Neutrophil (primary cell): ENCODE data around the gene TRPM2.

Source experiments
- H3K27ac ChIP-seq: fragments of 200-600 bp; sonication (generic); 2 replicates; pipeline ENCODE4 v1.5.1; 2016; ENCODE audit warnings: mild to moderate bottlenecking, moderate library complexity
- H3K27me3 ChIP-seq: fragments of 200-600 bp; sonication (generic); 2 replicates; pipeline ENCODE4 v1.6.0; 2016; ENCODE audit warnings: mild to moderate bottlenecking
- H3K36me3 ChIP-seq: fragments of 200-600 bp; sonication (generic); 2 replicates; pipeline ENCODE4 v1.5.1; 2017
- H3K4me1 ChIP-seq, 2 experiments: fragments of 200-600 bp in 1 of 2; sonication (generic) in 1 of 2; 1 replicate in 1 of 2; 2 replicates in 1 of 2; pipeline versions ENCODE4 v1.5.1 to v1.6.1; 2013 to 2016; ENCODE audit warnings: low read depth in 1 of 2, low read length in 1 of 2, mild to moderate bottlenecking in 1 of 2, moderate library complexity in 1 of 2; ENCODE audit not compliant: control insufficient read depth in 1 of 2, insufficient read depth in 1 of 2
- H3K4me3 ChIP-seq, 2 experiments: fragments of 200-600 bp in 1 of 2; sonication (generic) in 1 of 2; 1 replicate in 1 of 2; 2 replicates in 1 of 2; pipeline ENCODE4 v1.5.1; 2013 to 2016; ENCODE audit warnings: low read depth in 1 of 2, low read length in 1 of 2, mild to moderate bottlenecking in 1 of 2, moderate library complexity in 1 of 2
- H3K9me3 ChIP-seq: fragments of 200-600 bp; sonication (generic); 2 replicates; pipeline ENCODE4 v1.5.1; 2016
- CTCF ChIP-seq: fragments of 200-600 bp; sonication (generic); IDR thresholded peaks from 2 replicates; pipeline ENCODE4 v1.5.1; 2016; ENCODE audit warnings: antibody characterized with exemption

The TRPM2 gene

GRCh38 chr21:44423941-44424607 lies 70.7 kb downstream of the TRPM2 start:
- Histone ChIP-seq H3K27ac (no peak overlapping the region), H3K9me3 (no peaks in the 10 kb centered on the region), H3K36me3 (peaks cover 81% of the 10 kb centered on the region), H3K4me1 (peaks cover 0 to 4% of the 10 kb centered on the region in 2 experiments), H3K27me3 (no peaks in the 10 kb centered on the region), H3K4me3 (no peak overlapping the region)
- TF ChIP-seq CTCF = no peak

GRCh38 chr21:44424608-44425306 lies 71.3 kb downstream of the TRPM2 start:
- no peaks in the 10 kb centered on the region for H3K9me3 ChIP-seq
- H3K27ac ChIP-seq = peak overlapping the region; percentile 42
- peaks cover 0 to 4% of the 10 kb centered on the region in 2 experiments for H3K4me1 ChIP-seq
- H3K36me3 ChIP-seq = peaks cover 78% of the 10 kb centered on the region
- no peak overlapping the region for H3K4me3 ChIP-seq
- TF ChIP-seq CTCF = no peak
- H3K27me3 ChIP-seq = no peaks in the 10 kb centered on the region

DNA sequence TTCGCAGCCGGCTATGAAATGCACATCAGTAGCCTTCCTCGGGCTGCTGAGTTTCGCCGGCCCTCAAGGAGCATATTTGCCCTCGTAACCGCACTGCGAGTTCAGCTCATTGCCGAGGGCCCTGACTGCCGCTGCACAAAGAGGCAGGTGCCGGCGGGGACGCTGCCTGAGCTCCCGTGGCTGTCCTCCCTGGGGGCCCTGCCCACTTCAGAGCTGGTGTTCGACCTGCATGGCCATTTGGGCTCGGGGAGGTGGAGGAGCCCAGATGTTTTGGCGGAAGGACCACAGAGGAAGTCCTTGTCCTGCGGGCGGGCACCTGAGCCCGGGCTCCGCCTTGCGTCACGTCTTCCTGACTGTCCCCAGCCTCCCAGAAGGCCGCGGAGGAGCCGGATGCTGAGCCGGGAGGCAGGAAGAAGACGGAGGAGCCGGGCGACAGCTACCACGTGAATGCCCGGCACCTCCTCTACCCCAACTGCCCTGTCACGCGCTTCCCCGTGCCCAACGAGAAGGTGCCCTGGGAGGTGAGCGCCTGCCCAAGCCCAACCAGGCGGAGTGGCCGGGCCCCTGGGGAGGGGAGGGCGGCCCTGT lies 72.0 kb downstream of the TRPM2 start:
- no peaks in the 10 kb centered on the region for H3K9me3 ChIP-seq
- H3K4me1 ChIP-seq = peaks cover 0 to 4% of the 10 kb centered on the region in 2 experiments
- peaks cover 72% of the 10 kb centered on the region for H3K36me3 ChIP-seq
- no peak overlapping the region for H3K4me3 ChIP-seq
- no peaks in the 10 kb centered on the region for H3K27me3 ChIP-seq
- H3K27ac ChIP-seq = peak overlapping the region; percentile 42
- TF ChIP-seq CTCF = no peak

DNA sequence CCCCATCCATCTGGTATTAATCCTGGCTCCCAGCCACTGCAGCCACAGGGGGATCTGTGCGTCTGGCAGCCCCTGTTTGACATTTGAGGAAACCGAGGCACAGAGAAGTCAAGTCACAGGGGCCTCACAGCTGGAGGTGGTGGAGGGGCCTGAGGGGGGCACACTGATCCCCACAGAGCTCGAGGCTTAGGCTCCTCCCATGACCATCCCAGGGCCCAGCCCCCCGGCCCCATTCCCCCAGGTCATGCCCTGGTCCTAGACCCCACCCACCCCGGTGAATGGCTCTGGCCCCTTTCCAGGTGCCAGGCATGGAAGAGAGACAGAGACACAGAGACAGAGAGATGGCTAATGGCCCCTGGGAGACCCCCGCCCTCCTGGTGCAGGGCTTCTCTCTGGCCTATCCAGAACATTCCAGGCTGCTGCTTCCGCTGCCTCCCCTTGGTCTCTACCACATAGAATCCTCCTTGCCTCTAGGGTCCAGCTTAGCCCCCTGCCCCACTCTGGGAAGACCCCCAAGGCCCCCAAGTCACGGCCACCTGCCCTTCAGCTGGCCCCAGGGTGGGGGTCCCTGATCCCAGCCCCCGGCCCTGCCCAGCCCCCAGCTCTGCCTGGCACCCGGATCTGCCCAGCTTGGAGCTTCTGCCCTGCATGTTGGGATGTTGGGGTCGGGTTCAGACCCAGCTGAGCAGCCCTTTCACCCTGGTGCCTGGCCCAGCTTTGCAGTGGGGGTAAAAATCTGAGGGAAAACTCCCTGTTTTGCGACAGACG lies 72.7 kb downstream of the TRPM2 start:
- Histone ChIP-seq H3K27ac (peak overlapping the region; percentile 42), H3K4me1 (peaks cover 0 to 4% of the 10 kb centered on the region in 2 experiments), H3K9me3 (no peaks in the 10 kb centered on the region), H3K4me3 (no peak overlapping the region), H3K27me3 (no peaks in the 10 kb centered on the region), H3K36me3 (peaks cover 65% of the 10 kb centered on the region)
- TF ChIP-seq CTCF = no peak

DNA sequence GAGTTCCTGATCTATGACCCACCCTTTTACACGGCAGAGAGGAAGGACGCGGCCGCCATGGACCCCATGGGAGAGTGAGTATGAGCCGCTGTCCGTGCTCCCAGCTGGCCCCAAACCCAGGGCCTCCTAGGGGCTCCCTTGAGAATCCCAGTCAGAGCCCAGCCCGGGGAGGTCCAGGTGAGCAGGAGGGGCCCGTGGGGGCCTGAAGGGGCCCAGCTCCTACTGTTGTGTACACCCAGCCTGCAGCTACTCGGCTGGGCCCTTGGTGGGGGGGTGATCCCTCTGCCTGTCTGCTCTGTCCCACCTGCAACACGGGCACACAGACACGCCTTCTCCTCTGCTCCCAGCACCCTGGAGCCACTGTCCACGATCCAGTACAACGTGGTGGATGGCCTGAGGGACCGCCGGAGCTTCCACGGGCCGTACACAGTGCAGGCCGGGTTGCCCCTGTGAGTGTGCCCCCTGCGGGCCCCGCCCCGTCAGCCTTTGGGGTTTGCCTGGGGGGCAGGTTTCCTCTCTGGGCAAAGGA lies 73.3 kb downstream of the TRPM2 start:
- Histone ChIP-seq H3K4me3 (no peak overlapping the region), H3K27ac (peak overlapping the region; percentile 39), H3K4me1 (peaks cover 0 to 4% of the 10 kb centered on the region in 2 experiments), H3K36me3 (peaks cover 64% of the 10 kb centered on the region), H3K9me3 (no peaks in the 10 kb centered on the region), H3K27me3 (no peaks in the 10 kb centered on the region)
- TF ChIP-seq CTCF = no peak
